HG02981 (cell line): Measurements from ENCODE around the gene RRP12.
A peak's percentile ranks its signal among the peaks of the same experiment; 100 is the strongest.

Source experiments
- ATAC-seq: cut with Tn5 transposase; IDR thresholded peaks from one replicate; pipeline ENCODE4 v1.9.1; 2021; ENCODE audit warnings: mild to moderate bottlenecking, moderate library complexity; ENCODE audit not compliant: unreplicated experiment

RRP12 gene

GRCh38 chr10:97319671-97320479 lies 81.3 kb downstream of the RRP12 start:
- ATAC-seq, result peak; percentile 33

GRCh38 chr10:97318772-97319651 lies 82.1 kb downstream of the RRP12 start, which contains the start of gene FRAT1:
Gene FRAT1 (plus strand): TSS chr10:97319271. CDS start chr10:97319454, 183 bp downstream.
- ATAC-seq, result peak; percentile 77

GRCh38 chr10:97314671-97315070 lies 86.5 kb downstream of the RRP12 start:
- ATAC-seq, result no peak

GRCh38 chr10:97312897-97313296 lies 88.2 kb downstream of the RRP12 start:
- ATAC-seq, result no peak

- no peak for ATAC-seq
These were observed 90.0 kb downstream of the RRP12 start for GRCh38 chr10:97311111-97311626.

- ATAC-seq, result no peak
These were observed 93.0 kb downstream of the RRP12 start for GRCh38 chr10:97307866-97308780.

GRCh38 chr10:97307441-97307840 lies 93.7 kb downstream of the RRP12 start:
- no peak for ATAC-seq
